Loucy (cell line): ENCODE measurements around the gene DMC1.

ENCODE experiments used
- CTCF ChIP-seq: fragments of 200-600 bp; sonication (generic); conservative IDR thresholded peaks from 2 replicates; pipeline ENCODE4 v1.5.1; 2014; ENCODE audit warnings: mild to moderate bottlenecking, antibody characterized with exemption, low read length
- EZH2phosphoT487 ChIP-seq: fragments of 200-600 bp; IDR thresholded peaks from 2 replicates; pipeline ENCODE4 v1.6.1; 2018; ENCODE audit warnings: antibody characterized with exemption, mild to moderate bottlenecking, moderate library complexity, borderline replicate concordance

GRCh38 chr22:38569181-38569971 lies 607 bp downstream of the DMC1 start:
- no peak for TF ChIP-seq CTCF
- no peak for TF ChIP-seq EZH2phosphoT487
